Liver (tissue), 3 donors: ENCODE results near the gene ASPHD2.
A peak's percentile ranks its signal among the peaks of the same experiment; 100 is the strongest.

Experiments
- GABPA ChIP-seq, 2 donors: IDR thresholded peaks in 1 of 2; conservative IDR thresholded peaks in 1 of 2; 2 replicates each; pipeline ENCODE4 v1.6.1; 2016; ENCODE audit warnings: antibody characterized with exemption in 2 of 2, mild to moderate bottlenecking in 1 of 2, moderate library complexity in 1 of 2
- JUND ChIP-seq, 2 donors: IDR thresholded peaks; 2 replicates each; pipeline ENCODE4 v1.6.1; 2016; ENCODE audit warnings: antibody characterized with exemption in 2 of 2
- RAD21 ChIP-seq, 2 donors: IDR thresholded peaks; 2 replicates each; pipeline ENCODE4 v1.6.1; 2016; ENCODE audit warnings: antibody characterized with exemption in 2 of 2, mild to moderate bottlenecking in 2 of 2
- RXRA ChIP-seq, 2 donors: IDR thresholded peaks; 2 replicates each; pipeline ENCODE4 v1.6.1; 2017 to 2018; ENCODE audit warnings: antibody characterized with exemption in 2 of 2, mild to moderate bottlenecking in 1 of 2
- SP1 ChIP-seq: IDR thresholded peaks from 2 replicates; pipeline ENCODE4 v1.6.1; 2018; ENCODE audit warnings: antibody characterized with exemption, mild to moderate bottlenecking
- TAF1 ChIP-seq: conservative IDR thresholded peaks from 2 replicates; pipeline ENCODE4 v1.6.1; 2016; ENCODE audit warnings: antibody characterized with exemption, mild to moderate bottlenecking
- YY1 ChIP-seq: IDR thresholded peaks from 2 replicates; pipeline ENCODE4 v1.6.1; 2016; ENCODE audit warnings: antibody characterized with exemption, mild to moderate bottlenecking
- TF ChIP-seq, protein P1 (sequence below): fragments of 150-350 bp; IDR thresholded peaks from 2 replicates; pipeline ENCODE4 v1.5.1; 2017; ENCODE audit warnings: improper control_type of control experiment, low read depth, low read length; ENCODE audit not compliant: missing input control
- TF ChIP-seq, protein P2 (sequence below): IDR thresholded peaks from 2 replicates; pipeline ENCODE4 v1.6.1; 2016; ENCODE audit warnings: antibody characterized with exemption
- TF ChIP-seq, protein P3 (sequence below): IDR thresholded peaks from 2 replicates; pipeline ENCODE4 v1.6.1; 2016; ENCODE audit warnings: antibody characterized with exemption, mild to moderate bottlenecking
- TF ChIP-seq, protein P4 (sequence below): IDR thresholded peaks from 2 replicates; pipeline ENCODE4 v1.6.1; 2016; ENCODE audit warnings: antibody characterized with exemption
- donor health status: healthy.
- donor health status: healthy.

DNA sequence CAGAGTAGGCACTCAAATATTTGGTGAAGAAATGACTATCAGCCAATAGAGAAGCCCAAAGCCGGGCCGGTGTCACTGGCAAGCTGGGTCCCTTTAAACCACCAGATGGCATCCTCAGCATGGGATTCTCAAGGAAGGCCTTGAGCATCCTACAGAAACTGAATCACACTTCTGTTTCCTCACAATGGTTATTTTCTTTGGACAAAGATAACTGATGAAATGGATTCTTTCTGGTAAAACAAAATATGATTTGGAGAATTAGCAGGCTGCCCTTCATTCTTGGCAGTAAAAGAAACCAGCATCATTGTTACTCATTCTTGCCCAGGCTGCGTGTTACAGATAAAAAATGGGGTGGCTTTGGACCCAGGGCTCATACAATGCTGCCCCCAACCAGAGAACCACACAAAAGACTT lies 30.3 kb upstream of the ASPHD2 start:
- TF ChIP-seq SP1, result no peak
- no peak for TF ChIP-seq JUND (IDR thresholded peaks at IDR 0.05)
- TF ChIP-seq, protein P1, sequence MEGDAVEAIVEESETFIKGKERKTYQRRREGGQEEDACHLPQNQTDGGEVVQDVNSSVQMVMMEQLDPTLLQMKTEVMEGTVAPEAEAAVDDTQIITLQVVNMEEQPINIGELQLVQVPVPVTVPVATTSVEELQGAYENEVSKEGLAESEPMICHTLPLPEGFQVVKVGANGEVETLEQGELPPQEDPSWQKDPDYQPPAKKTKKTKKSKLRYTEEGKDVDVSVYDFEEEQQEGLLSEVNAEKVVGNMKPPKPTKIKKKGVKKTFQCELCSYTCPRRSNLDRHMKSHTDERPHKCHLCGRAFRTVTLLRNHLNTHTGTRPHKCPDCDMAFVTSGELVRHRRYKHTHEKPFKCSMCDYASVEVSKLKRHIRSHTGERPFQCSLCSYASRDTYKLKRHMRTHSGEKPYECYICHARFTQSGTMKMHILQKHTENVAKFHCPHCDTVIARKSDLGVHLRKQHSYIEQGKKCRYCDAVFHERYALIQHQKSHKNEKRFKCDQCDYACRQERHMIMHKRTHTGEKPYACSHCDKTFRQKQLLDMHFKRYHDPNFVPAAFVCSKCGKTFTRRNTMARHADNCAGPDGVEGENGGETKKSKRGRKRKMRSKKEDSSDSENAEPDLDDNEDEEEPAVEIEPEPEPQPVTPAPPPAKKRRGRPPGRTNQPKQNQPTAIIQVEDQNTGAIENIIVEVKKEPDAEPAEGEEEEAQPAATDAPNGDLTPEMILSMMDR, result peak; percentile 54
- no peak for TF ChIP-seq YY1
- TF ChIP-seq, protein P2, sequence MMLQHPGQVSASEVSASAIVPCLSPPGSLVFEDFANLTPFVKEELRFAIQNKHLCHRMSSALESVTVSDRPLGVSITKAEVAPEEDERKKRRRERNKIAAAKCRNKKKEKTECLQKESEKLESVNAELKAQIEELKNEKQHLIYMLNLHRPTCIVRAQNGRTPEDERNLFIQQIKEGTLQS, result no peak
- TF ChIP-seq TAF1, result no peak
- TF ChIP-seq, protein P3, sequence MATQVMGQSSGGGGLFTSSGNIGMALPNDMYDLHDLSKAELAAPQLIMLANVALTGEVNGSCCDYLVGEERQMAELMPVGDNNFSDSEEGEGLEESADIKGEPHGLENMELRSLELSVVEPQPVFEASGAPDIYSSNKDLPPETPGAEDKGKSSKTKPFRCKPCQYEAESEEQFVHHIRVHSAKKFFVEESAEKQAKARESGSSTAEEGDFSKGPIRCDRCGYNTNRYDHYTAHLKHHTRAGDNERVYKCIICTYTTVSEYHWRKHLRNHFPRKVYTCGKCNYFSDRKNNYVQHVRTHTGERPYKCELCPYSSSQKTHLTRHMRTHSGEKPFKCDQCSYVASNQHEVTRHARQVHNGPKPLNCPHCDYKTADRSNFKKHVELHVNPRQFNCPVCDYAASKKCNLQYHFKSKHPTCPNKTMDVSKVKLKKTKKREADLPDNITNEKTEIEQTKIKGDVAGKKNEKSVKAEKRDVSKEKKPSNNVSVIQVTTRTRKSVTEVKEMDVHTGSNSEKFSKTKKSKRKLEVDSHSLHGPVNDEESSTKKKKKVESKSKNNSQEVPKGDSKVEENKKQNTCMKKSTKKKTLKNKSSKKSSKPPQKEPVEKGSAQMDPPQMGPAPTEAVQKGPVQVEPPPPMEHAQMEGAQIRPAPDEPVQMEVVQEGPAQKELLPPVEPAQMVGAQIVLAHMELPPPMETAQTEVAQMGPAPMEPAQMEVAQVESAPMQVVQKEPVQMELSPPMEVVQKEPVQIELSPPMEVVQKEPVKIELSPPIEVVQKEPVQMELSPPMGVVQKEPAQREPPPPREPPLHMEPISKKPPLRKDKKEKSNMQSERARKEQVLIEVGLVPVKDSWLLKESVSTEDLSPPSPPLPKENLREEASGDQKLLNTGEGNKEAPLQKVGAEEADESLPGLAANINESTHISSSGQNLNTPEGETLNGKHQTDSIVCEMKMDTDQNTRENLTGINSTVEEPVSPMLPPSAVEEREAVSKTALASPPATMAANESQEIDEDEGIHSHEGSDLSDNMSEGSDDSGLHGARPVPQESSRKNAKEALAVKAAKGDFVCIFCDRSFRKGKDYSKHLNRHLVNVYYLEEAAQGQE, result no peak
- peak; percentile 80 to 81 for TF ChIP-seq RAD21 (IDR thresholded peaks at IDR 0.05)
- no peak for TF ChIP-seq GABPA (IDR thresholded peaks at IDR 0.05 in 1 of 2, conservative IDR thresholded peaks at IDR 0.05 in 1 of 2)
- TF ChIP-seq, protein P4, sequence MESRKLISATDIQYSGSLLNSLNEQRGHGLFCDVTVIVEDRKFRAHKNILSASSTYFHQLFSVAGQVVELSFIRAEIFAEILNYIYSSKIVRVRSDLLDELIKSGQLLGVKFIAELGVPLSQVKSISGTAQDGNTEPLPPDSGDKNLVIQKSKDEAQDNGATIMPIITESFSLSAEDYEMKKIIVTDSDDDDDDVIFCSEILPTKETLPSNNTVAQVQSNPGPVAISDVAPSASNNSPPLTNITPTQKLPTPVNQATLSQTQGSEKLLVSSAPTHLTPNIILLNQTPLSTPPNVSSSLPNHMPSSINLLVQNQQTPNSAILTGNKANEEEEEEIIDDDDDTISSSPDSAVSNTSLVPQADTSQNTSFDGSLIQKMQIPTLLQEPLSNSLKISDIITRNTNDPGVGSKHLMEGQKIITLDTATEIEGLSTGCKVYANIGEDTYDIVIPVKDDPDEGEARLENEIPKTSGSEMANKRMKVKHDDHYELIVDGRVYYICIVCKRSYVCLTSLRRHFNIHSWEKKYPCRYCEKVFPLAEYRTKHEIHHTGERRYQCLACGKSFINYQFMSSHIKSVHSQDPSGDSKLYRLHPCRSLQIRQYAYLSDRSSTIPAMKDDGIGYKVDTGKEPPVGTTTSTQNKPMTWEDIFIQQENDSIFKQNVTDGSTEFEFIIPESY, result no peak
- TF ChIP-seq RXRA (IDR thresholded peaks at IDR 0.05), result no peak
